Panc1 (cell line): ENCODE data around the gene FSTL5. TPM values are rescaled to one million over a fixed set of nuclear protein-coding genes. Genes with fewer than 3 reads are reported as not detected.

Experiments
- ATAC-seq: fragments of 200-7000 bp; cut with Tn5 transposase; 2 replicates; pipeline ENCODE4 v1.9.1; 2020; ENCODE audit warnings: mild to moderate bottlenecking, moderate library complexity
- BruUV-seq: library from RNA; stranded (reverse); fragments of 400-500 nt; replicated peaks from 2 replicates; lab custom pipeline; 2021; lab: Mats Ljungman, UMichigan
- CTCF ChIA-PET: fragments of 300-600 bp; sonication (Branson Sonifier 250); formaldehyde crosslinking; loops from one replicate; lab custom pipeline; 2022; ENCODE audit warnings: antibody characterized with exemption; lab: Charles Lee
- POLR2A ChIA-PET: fragments of 300-600 bp; sonication (Branson Sonifier 250); formaldehyde crosslinking; loops from one replicate; lab custom pipeline; 2022; ENCODE audit warnings: antibody characterized with exemption; lab: Charles Lee
- DNase-seq: peaks from one replicate; pipeline ENCODE4 v3.0.0-alpha.2; 2010; ENCODE audit warnings: low read depth, low spot score
- H3K27ac ChIP-seq: 2 replicates; pipeline ENCODE4 v1.5.1; 2011; ENCODE audit warnings: mild to moderate bottlenecking, low read length, inconsistent platforms
- H3K27me3 ChIP-seq: fragments of 200-500 bp; sonication (Bioruptor generic); 2 replicates; pipeline ENCODE4 v1.6.0; 2014; ENCODE audit warnings: low read length, inconsistent platforms; ENCODE audit not compliant: control insufficient read depth, insufficient read depth
- H3K36me3 ChIP-seq: fragments of 200-500 bp; sonication (Bioruptor generic); 2 replicates; pipeline ENCODE4 v1.5.1; 2014; ENCODE audit warnings: inconsistent platforms, mild to moderate bottlenecking, low read length, moderate library complexity; ENCODE audit not compliant: control insufficient read depth, insufficient read depth
- H3K4me1 ChIP-seq: 2 replicates; pipeline ENCODE4 v1.5.1; 2011; ENCODE audit warnings: inconsistent platforms, mild to moderate bottlenecking, low read length, moderate library complexity; ENCODE audit not compliant: control insufficient read depth, insufficient read depth
- H3K4me3 ChIP-seq, 2 experiments: 2 replicates each; pipeline ENCODE4 v1.5.1; 2011 to 2012; ENCODE audit warnings: low read depth in 2 of 2, low read length in 2 of 2, mild to moderate bottlenecking in 2 of 2, inconsistent platforms in 1 of 2, moderate library complexity in 1 of 2
- H3K9me3 ChIP-seq: fragments of 200-500 bp; sonication (Bioruptor generic); 2 replicates; pipeline ENCODE4 v1.5.1; 2014; ENCODE audit warnings: low read depth, mild to moderate bottlenecking, inconsistent platforms, low read length, moderate library complexity; ENCODE audit not compliant: control insufficient read depth, insufficient read depth
- CTCF ChIP-seq: fragments of 450-650 bp; IDR thresholded peaks from 2 replicates; pipeline ENCODE4 v1.5.1; 2017; ENCODE audit warnings: mild to moderate bottlenecking
- POLR2AphosphoS5 ChIP-seq: IDR thresholded peaks from 2 replicates; pipeline ENCODE4 v1.6.1; 2012; ENCODE audit warnings: mild to moderate bottlenecking, low read depth, low read length, moderate library complexity
- REST ChIP-seq, 2 experiments: IDR thresholded peaks; 2 replicates each; pipeline ENCODE4 v1.6.1; 2011 to 2012; ENCODE audit warnings: low read depth in 2 of 2, control low read depth in 1 of 2, low read length in 1 of 2, mild to moderate bottlenecking in 1 of 2, moderate library complexity in 1 of 2; ENCODE audit not compliant: insufficient read depth in 1 of 2
- SIN3A ChIP-seq: IDR thresholded peaks from 2 replicates; pipeline ENCODE4 v1.6.1; 2012; ENCODE audit warnings: low read depth, mild to moderate bottlenecking, low read length, moderate library complexity, borderline replicate concordance; ENCODE audit not compliant: insufficient read depth
- TCF7L2 ChIP-seq: IDR thresholded peaks from 2 replicates; pipeline ENCODE4 v1.6.1; 2011; ENCODE audit warnings: mild to moderate bottlenecking, low read depth, low read length, inconsistent platforms
- in situ Hi-C: cut with HindIII; loops from 2 replicates; pipeline ENCODE4 v1.10.0; 2016; ENCODE audit warnings: low sequenced_read_pairs, low pct_unique_long_range_greater_than_20kb
- intact Hi-C: fragments of 100-400 bp; cut with micrococcal nuclease; formaldehyde crosslinking; loops from one replicate; pipeline ENCODE4 v1.10.0; 2022; ENCODE audit not compliant: unreplicated experiment
- total RNA-seq: library from RNA; stranded (reverse); gene quantifications from one replicate; pipeline ENCODE4 v1.2.1, GENCODE V29; 2021; ENCODE audit not compliant: unreplicated experiment

Gene FSTL5
- total RNA-seq, 1 experiment from 2014 or later: 0.67 TPM

- Histone ChIP-seq H3K9me3 (no peaks in the 10 kb centered on the region), H3K4me1 (no peaks in the 10 kb centered on the region), H3K36me3 (no peaks in the 10 kb centered on the region), H3K4me3 (no peak overlapping the region), H3K27me3 (no peaks in the 10 kb centered on the region), H3K27ac (no peak overlapping the region)
- CTCF ChIA-PET: no interaction called here
- in situ Hi-C loops: no loop called here
- TF ChIP-seq SIN3A: no peak
- TF ChIP-seq CTCF: no peak
- no peak for TF ChIP-seq POLR2AphosphoS5
- no peak for TF ChIP-seq REST (IDR thresholded peaks at IDR 0.05; ENCODE audit: insufficient read depth in 1 of 2, low read depth in 2 of 2, low read length in 1 of 2)
- no peak for TF ChIP-seq TCF7L2
- ATAC-seq (no peak), DNase-seq (no peak)
- BruUV-seq: no TSS peak
- POLR2A ChIA-PET: no interaction called here
- intact Hi-C loops: no loop called here
Measured at GRCh38 chr4:162059656-162060055, 104.1 kb downstream of the FSTL5 start.

GRCh38 chr4:162056990-162057389 lies 106.8 kb downstream of the FSTL5 start:
- no peak for ATAC-seq
- no peaks in the 10 kb centered on the region for H3K27me3 ChIP-seq
- no TSS peak for BruUV-seq
- no peak for DNase-seq
- no peaks in the 10 kb centered on the region for H3K4me1 ChIP-seq
- TF ChIP-seq POLR2AphosphoS5: no peak
- TF ChIP-seq REST (IDR thresholded peaks at IDR 0.05; ENCODE audit: insufficient read depth in 1 of 2, low read depth in 2 of 2, low read length in 1 of 2): no peak
- no peak for TF ChIP-seq CTCF
- intact Hi-C loops (no loop called here), in situ Hi-C loops (no loop called here)
- CTCF ChIA-PET: no interaction called here
- H3K9me3 ChIP-seq: no peaks in the 10 kb centered on the region
- no peak overlapping the region for H3K4me3 ChIP-seq
- H3K36me3 ChIP-seq: no peaks in the 10 kb centered on the region
- POLR2A ChIA-PET: no interaction called here
- no peak overlapping the region for H3K27ac ChIP-seq
